Measurements from ENCODE around the gene APLP2. TPM values are rescaled to one million over a fixed set of nuclear protein-coding genes. Genes with fewer than 3 reads are reported as not detected.

The APLP2 gene
- total RNA-seq, 2 donors from 2014 or later = 37.9 to 56.2 TPM

DNA sequence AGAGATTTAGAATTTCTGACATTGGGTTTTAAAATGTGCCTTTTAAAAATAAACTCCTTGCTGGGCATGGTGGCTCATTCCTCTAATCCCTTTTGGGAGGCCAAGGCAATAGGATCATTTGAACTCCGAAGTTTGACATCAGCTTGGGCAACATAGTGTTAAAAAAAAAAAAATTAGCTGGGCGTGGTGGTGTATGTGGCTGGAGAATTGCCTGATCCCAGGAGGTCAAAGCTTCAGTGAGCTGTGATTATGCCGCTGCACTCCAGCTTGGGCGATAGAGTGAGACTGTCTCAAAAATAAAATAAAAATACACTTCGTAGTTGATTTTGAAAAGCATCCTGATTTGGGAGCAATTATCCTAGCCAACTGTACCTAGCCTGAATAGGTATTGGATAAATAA, 3.4 kb upstream of the APLP2 start:
- Mint-ChIP-seq H3K36me3 (no peaks in the 10 kb centered on the region), H3K9me3 (no peaks in the 10 kb centered on the region), H3K27me3 (peaks cover 16 to 17% of the 10 kb centered on the region in 2 donors), H3K4me1 (ENCODE audit: low read depth in 2 of 2) (peaks cover 17 to 18% of the 10 kb centered on the region in 2 donors), H3K4me3 (no peak overlapping the region), H3K27ac (no peak overlapping the region)
- ATAC-seq (no peak), DNase-seq (ENCODE audit: low spot score) (no peak)

DNA sequence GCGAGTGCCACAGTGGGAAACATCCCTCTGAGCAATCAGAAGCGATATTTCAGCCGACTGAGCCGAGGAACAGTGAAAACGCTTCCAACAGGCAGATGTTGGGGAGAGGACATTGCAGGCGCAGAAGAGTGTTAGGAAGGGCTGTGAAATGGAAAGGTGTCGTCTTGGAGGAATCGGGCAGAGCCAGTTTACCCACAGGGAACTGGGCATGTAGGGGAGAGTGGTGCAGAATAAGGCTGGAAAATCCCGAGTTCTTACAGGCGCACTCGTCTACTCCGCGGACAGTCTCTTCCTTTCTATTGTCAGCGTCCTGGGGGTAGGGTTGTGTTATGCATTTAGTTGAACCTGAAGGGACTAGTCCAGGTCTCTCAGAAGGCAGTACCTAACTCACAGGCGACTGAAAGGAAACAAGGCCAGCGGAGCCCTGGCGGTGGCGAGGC, 1.1 kb upstream of the APLP2 start:
- DNase-seq (ENCODE audit: low spot score) (no peak), ATAC-seq (no peak)
- Mint-ChIP-seq H3K27me3 (peaks cover 15 to 16% of the 10 kb centered on the region in 2 donors), H3K36me3 (no peaks in the 10 kb centered on the region), H3K4me3 (peak overlapping the region; percentile 97), H3K4me1 (ENCODE audit: low read depth in 2 of 2) (peaks cover 25 to 27% of the 10 kb centered on the region in 2 donors), H3K27ac (peak overlapping the region; percentile 76 to 77), H3K9me3 (no peaks in the 10 kb centered on the region)

DNA sequence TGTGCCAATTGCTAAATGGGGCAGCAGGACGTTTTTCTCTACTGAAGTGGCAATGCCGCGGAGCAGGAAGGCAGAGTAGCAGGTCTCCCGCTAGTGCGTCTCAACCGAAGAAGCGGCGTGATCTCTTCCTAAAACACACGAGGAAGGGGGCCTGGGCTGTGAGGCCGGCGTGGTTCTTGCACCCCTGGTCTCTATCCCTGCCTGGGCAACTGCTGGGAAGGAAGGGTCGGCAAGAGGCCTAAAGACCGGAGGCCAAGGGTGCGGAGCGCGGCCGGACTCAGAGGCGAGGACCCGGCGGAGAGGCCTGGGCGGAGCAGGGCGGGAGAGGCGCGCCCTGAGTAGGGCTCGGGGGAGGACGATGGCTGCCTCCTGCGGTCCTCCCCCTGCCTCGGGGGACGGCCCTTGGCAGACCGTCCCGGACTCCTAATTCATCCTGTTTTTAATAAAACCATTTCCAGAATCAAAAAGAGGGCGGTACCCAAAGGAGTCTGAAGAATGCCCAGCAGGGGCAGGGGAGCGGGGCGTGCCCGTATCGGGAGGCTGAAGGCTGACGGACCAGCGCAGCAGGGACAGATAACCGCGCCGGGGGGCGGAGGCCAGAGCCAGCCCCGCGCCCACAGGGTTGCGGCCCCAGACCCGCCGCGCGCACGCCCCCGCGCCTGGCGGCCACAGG, 572 bp upstream of the APLP2 start:
- no peaks in the 10 kb centered on the region for H3K9me3 Mint-ChIP-seq
- peak; percentile 67 for DNase-seq (ENCODE audit: low spot score)
- H3K27me3 Mint-ChIP-seq = peaks cover 9 to 11% of the 10 kb centered on the region in 2 donors
- peak; percentile 63 to 71 for ATAC-seq
- peaks cover 27 to 28% of the 10 kb centered on the region in 2 donors for H3K4me1 Mint-ChIP-seq (ENCODE audit: low read depth in 2 of 2)
- H3K27ac Mint-ChIP-seq = peak overlapping the region; percentile 76 to 77
- H3K4me3 Mint-ChIP-seq = peak overlapping the region; percentile 97
- no peaks in the 10 kb centered on the region for H3K36me3 Mint-ChIP-seq

GRCh38 chr11:130070109-130070845, 583 bp downstream of the APLP2 start:
- no peaks in the 10 kb centered on the region for H3K9me3 Mint-ChIP-seq
- H3K36me3 Mint-ChIP-seq = no peaks in the 10 kb centered on the region
- peaks cover 0 to 2% of the 10 kb centered on the region in 2 donors for H3K27me3 Mint-ChIP-seq
- DNase-seq (ENCODE audit: low spot score) (no peak), ATAC-seq (peak; percentile 34 to 43)
- H3K4me1 Mint-ChIP-seq (ENCODE audit: low read depth in 2 of 2) = peaks cover 27 to 28% of the 10 kb centered on the region in 2 donors
- peak overlapping the region; percentile 76 to 77 for H3K27ac Mint-ChIP-seq
- peak overlapping the region; percentile 97 for H3K4me3 Mint-ChIP-seq

DNA sequence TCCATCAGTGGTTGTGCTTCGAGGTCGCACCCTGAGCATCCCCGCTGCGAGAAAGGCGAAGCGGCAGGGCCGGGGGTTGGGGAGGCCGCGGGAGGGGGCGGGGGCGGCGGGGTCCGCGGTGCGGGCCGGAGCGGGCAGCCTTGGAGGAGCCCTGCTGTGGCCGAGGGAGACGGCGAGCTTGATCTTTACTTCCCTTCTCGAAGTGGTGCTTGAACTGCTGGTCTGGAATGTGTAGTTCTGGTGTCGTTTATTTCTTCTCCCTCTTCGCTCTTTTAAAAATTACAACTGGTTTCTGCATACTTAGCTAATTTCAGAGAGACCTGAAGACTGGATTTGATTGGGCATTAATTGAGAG, 1.1 kb downstream of the APLP2 start:
- peaks cover 27 to 28% of the 10 kb centered on the region in 2 donors for H3K4me1 Mint-ChIP-seq (ENCODE audit: low read depth in 2 of 2)
- DNase-seq (ENCODE audit: low spot score) = no peak
- no peaks in the 10 kb centered on the region for H3K36me3 Mint-ChIP-seq
- no peaks in the 10 kb centered on the region for H3K9me3 Mint-ChIP-seq
- H3K27ac Mint-ChIP-seq = peak overlapping the region; percentile 26 to 57
- H3K27me3 Mint-ChIP-seq = peaks cover 0 to 2% of the 10 kb centered on the region in 2 donors
- no peak for ATAC-seq
- H3K4me3 Mint-ChIP-seq = peak overlapping the region; percentile 87

DNA sequence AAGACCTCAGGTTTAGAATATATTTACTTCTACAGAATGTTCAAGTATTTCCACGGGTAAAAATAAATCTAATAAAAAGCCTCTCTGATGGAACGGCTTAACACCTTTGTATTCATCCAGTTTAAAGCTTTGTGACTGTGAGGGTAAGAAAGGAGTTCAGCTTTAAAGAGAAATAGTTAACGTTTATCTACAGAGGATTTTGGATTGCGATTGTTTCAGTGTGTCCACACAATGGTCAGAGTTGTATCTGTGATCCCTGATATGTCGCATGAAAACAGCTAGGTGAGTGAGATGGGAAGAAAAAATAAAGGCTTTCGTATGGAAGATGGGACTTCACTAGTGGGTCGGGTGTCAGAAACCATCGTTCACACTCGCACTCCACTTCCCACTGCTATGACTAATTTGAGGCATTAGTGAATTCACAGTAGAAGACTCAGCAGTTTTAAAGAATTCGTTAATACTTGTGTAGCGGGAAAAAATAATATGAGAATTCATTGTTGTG, 1.6 kb downstream of the APLP2 start:
- Mint-ChIP-seq H3K4me3 (peak overlapping the region; percentile 87), H3K4me1 (ENCODE audit: low read depth in 2 of 2) (peaks cover 27 to 28% of the 10 kb centered on the region in 2 donors), H3K9me3 (no peaks in the 10 kb centered on the region), H3K27me3 (peaks cover 0 to 2% of the 10 kb centered on the region in 2 donors), H3K36me3 (no peaks in the 10 kb centered on the region), H3K27ac (peak overlapping the region; percentile 26 to 57)
- ATAC-seq (no peak), DNase-seq (ENCODE audit: low spot score) (peak; percentile 65)

- no peaks in the 10 kb centered on the region for H3K36me3 Mint-ChIP-seq
- no peaks in the 10 kb centered on the region for H3K9me3 Mint-ChIP-seq
- DNase-seq (ENCODE audit: low spot score) (no peak), ATAC-seq (no peak)
- peaks cover 0 to 2% of the 10 kb centered on the region in 2 donors for H3K27me3 Mint-ChIP-seq
- peaks cover 35 to 37% of the 10 kb centered on the region in 2 donors for H3K4me1 Mint-ChIP-seq (ENCODE audit: low read depth in 2 of 2)
- H3K4me3 Mint-ChIP-seq = no peak overlapping the region
- H3K27ac Mint-ChIP-seq = no peak overlapping the region
These were observed 5.0 kb downstream of the APLP2 start for GRCh38 chr11:130074736-130075135.

DNA sequence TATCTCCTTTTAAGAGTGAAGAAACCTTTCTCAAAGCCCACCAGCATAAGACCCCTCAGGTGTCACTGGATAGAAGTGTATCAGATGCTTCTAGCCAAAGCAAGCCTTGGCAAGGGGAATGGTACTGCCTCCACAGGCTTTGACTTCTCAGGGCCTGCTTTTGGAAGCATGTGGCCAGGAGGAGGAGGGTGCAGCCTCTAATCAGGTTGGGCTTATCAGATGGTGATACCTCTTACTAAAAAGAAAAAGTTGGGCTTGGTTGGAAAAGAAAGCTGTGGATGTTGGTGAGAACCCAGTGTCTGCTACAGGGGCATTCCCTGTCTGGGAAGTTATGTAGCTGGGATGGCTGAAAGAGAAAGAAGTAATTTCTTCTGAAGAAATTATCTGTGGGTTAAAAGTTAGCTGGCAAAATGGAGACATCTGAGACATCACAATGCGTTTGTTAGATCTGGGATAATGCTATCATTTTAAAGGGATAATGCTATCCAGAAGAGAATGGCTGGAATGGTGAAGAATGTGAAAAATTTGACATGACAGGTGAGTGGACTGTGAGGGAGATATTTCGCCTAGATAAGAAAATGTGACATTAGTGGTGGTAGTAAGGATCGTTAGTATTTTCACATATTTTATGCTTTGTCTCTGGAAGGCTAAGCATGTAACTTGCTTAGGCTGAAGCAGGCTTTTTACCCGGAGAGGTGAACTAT, 7.2 kb downstream of the APLP2 start:
- no peak overlapping the region for H3K27ac Mint-ChIP-seq
- H3K9me3 Mint-ChIP-seq = no peaks in the 10 kb centered on the region
- H3K4me3 Mint-ChIP-seq = no peak overlapping the region
- peaks cover 23 to 25% of the 10 kb centered on the region in 2 donors for H3K4me1 Mint-ChIP-seq (ENCODE audit: low read depth in 2 of 2)
- DNase-seq (ENCODE audit: low spot score) (no peak), ATAC-seq (no peak)
- no peaks in the 10 kb centered on the region for H3K36me3 Mint-ChIP-seq
- H3K27me3 Mint-ChIP-seq = peaks cover 0 to 2% of the 10 kb centered on the region in 2 donors

DNA sequence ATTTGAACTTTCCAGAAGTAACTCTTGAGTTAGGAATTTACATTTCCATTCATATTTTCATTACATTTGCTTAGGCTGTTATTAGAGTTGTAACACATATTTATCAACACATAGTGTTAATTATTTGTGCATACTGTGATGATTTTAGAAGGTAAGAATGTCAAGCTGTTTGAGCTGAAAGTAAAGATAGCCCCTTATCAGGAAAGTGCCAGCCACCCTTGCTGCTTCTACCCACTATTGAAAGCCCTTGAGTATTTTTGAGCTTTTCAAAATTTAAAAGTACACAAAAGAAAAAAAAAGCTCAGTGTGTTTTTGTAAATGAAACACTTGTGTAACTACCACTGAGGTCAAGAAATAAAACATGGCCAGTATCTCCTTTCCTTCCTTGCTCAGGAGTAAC, 8.0 kb downstream of the APLP2 start:
- Mint-ChIP-seq H3K36me3 (no peaks in the 10 kb centered on the region), H3K4me1 (ENCODE audit: low read depth in 2 of 2) (peaks cover 18 to 21% of the 10 kb centered on the region in 2 donors), H3K4me3 (no peak overlapping the region), H3K27me3 (no peaks in the 10 kb centered on the region), H3K27ac (no peak overlapping the region), H3K9me3 (no peaks in the 10 kb centered on the region)
- DNase-seq (ENCODE audit: low spot score) (no peak), ATAC-seq (no peak)

- Mint-ChIP-seq H3K4me1 (ENCODE audit: low read depth in 2 of 2) (peaks cover 18 to 21% of the 10 kb centered on the region in 2 donors), H3K36me3 (no peaks in the 10 kb centered on the region), H3K4me3 (no peak overlapping the region), H3K9me3 (no peaks in the 10 kb centered on the region), H3K27me3 (no peaks in the 10 kb centered on the region), H3K27ac (no peak overlapping the region)
- no peak for ATAC-seq
- DNase-seq (ENCODE audit: low spot score) = no peak
These were observed 8.4 kb downstream of the APLP2 start for GRCh38 chr11:130078080-130078479.

- H3K4me1 Mint-ChIP-seq (ENCODE audit: low read depth in 2 of 2) = peaks cover 30 to 37% of the 10 kb centered on the region in 2 donors
- DNase-seq (ENCODE audit: low spot score) = no peak
- no peak overlapping the region for H3K27ac Mint-ChIP-seq
- H3K27me3 Mint-ChIP-seq = no peaks in the 10 kb centered on the region
- no peaks in the 10 kb centered on the region for H3K9me3 Mint-ChIP-seq
- H3K4me3 Mint-ChIP-seq = no peak overlapping the region
- no peaks in the 10 kb centered on the region for H3K36me3 Mint-ChIP-seq
- ATAC-seq = no peak
These were observed 16.1 kb downstream of the APLP2 start for GRCh38 chr11:130085671-130086290.

GRCh38 chr11:130086669-130087068, 17.0 kb downstream of the APLP2 start:
- Mint-ChIP-seq H3K27me3 (no peaks in the 10 kb centered on the region), H3K4me3 (no peak overlapping the region), H3K9me3 (no peaks in the 10 kb centered on the region), H3K36me3 (no peaks in the 10 kb centered on the region), H3K4me1 (ENCODE audit: low read depth in 2 of 2) (peaks cover 30 to 37% of the 10 kb centered on the region in 2 donors), H3K27ac (no peak overlapping the region)
- ATAC-seq = no peak
- DNase-seq (ENCODE audit: low spot score) = no peak

DNA sequence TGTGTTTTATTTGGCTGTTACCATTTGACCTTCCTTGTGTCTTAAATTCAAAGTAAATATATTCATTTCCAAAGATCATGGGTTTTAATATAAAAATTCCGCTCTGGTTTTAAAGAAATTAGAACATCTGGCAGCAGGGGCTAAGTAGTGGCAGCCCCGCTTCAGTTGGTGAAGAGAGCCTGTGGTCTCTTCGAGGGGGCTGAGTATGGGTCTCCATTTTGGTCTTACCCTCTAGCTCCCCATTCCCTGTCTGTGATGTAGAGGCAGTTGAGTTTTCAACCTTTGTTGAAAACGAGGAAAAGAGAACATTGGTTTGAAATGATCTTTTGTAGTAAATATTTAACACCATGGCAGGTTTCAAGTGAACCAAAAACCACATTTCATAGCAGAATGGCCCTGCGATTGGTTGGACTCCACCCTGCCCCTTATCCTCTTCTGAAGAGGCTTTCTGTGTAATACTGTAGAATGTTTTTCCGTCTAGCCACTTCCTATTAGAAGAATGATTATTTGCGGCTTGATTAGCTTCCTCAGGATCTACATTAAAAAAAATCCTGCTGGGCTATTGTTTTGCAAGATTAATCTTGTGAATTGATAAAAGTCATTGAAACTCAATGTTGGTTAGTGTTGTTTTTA, 17.7 kb downstream of the APLP2 start:
- peak overlapping the region in 1 of 2 donors; percentile 50 for H3K27ac Mint-ChIP-seq
- H3K9me3 Mint-ChIP-seq = no peaks in the 10 kb centered on the region
- no peak for ATAC-seq
- H3K27me3 Mint-ChIP-seq = no peaks in the 10 kb centered on the region
- H3K36me3 Mint-ChIP-seq = no peaks in the 10 kb centered on the region
- H3K4me3 Mint-ChIP-seq = peak overlapping the region; percentile 55
- DNase-seq (ENCODE audit: low spot score) = no peak
- H3K4me1 Mint-ChIP-seq (ENCODE audit: low read depth in 2 of 2) = peaks cover 30 to 37% of the 10 kb centered on the region in 2 donors

Data from natural killer cell treated with Interleukin-12 subunit alpha and Interleukin-12 subunit beta and Interleukin-15 and Interleukin-18, amount 100 ng/mL, for 72 hours (primary cell).